Epithelial cell of proximal tubule (primary cell): ENCODE data around the gene GFRA4. TPM values are rescaled to one million over a fixed set of nuclear protein-coding genes. Genes with fewer than 3 reads are reported as not detected.

ENCODE experiments used
- DNase-seq: peaks from one replicate; pipeline ENCODE4 v3.0.0-alpha.2; 2011; ENCODE audit warnings: low read depth
- H3K4me3 ChIP-seq: 2 replicates; pipeline ENCODE4 v1.5.1; 2011; ENCODE audit warnings: low read depth, mild to moderate bottlenecking, low read length
- total RNA-seq: library from RNA; depleted of rRNA; stranded (reverse); fragments of >200 nt; gene quantifications from 2 replicates; pipeline ENCODE4 v1.2.3, GENCODE V29; 2015
- TF ChIP-seq, protein P1 (sequence below): conservative IDR thresholded peaks from 2 replicates; pipeline ENCODE4 v1.5.1; 2012; ENCODE audit warnings: low read depth, mild to moderate bottlenecking, low read length

GFRA4 gene
- total RNA-seq, 1 donor from 2014 or later = not detected

DNA sequence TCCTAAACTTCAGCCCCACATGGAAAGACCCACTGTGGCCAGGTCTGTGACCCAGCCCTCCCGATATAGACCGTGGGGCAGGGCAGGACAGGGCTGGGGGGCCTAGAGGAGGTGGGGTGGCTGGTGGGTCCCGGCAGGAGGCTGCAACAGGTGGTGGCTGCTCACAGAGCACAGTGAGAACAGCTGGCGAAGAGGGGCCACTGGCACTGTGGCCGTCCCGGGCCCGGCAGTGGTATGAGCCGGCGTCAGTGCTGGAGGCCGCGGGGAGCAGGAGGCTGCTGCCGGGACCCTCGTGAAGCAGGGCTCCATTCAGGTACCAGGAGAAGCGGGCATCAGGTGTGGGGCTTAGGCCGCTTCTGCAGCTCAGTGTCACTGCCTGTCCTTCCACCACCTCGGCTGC is 35.8 kb upstream of the GFRA4 start:
- no peak overlapping the region for H3K4me3 ChIP-seq

DNA sequence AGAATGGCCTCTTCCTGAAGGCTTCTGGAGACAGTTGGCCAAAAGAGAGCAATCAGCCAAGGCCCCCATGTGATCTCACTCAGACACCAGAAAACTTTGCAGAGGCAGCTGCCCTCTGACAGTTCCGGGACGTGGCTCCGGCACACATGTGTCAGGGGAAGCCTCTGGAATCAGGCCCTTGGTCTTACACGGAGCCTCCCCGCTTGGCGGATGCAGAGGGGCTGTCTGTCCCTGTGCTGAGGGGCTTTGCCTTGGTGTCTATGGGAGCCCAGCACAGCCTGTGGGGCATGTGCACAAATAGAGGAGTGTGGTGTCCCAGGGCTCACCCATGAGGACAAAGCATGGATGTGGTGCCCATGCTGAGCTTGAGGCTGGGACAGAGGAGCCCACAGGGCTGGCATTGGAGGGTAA is 35.4 kb upstream of the GFRA4 start:
- no peak overlapping the region for H3K4me3 ChIP-seq
- TF ChIP-seq, protein P1, sequence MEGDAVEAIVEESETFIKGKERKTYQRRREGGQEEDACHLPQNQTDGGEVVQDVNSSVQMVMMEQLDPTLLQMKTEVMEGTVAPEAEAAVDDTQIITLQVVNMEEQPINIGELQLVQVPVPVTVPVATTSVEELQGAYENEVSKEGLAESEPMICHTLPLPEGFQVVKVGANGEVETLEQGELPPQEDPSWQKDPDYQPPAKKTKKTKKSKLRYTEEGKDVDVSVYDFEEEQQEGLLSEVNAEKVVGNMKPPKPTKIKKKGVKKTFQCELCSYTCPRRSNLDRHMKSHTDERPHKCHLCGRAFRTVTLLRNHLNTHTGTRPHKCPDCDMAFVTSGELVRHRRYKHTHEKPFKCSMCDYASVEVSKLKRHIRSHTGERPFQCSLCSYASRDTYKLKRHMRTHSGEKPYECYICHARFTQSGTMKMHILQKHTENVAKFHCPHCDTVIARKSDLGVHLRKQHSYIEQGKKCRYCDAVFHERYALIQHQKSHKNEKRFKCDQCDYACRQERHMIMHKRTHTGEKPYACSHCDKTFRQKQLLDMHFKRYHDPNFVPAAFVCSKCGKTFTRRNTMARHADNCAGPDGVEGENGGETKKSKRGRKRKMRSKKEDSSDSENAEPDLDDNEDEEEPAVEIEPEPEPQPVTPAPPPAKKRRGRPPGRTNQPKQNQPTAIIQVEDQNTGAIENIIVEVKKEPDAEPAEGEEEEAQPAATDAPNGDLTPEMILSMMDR = no peak
- DNase-seq = no peak

More for the DNA sequence above, 35.8 kb upstream of the GFRA4 start:
- TF ChIP-seq, protein P1 = no peak
- DNase-seq = no peak

DNA sequence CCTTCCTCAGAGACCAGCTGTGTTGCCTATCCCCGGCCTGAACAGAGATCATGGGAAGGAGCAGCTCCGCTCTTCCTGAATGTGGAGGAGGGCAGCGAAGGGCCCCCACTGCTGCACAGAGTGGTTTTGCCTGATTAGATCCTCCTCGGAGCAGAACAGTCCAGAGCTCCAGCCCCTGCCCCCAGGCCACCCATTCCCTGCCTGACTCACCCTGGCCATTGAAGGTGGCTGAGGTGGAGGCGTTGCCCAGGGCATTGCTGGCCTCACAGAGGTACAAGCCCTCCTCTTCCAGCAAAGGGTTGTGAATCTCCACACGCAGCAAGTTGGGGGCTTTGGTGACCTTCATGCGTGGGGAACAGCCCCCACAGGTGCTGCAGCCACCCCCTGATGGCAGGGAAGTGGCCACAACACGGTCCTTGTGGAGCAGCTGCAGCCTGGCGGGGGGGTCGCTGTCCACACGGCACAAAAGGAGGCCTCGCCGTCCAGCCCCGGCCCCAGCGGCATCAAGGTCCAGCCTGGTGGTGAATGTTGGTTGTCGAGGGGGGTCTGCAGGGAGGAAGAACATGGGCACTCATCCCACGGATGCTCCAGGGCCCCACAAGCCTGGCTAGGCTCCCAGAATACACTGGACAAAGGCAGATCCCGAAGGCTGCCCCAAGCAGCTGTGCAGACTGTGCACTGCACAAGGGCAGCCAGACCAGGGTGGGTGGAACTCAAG is 34.5 kb upstream of the GFRA4 start:
- no peak overlapping the region for H3K4me3 ChIP-seq
- DNase-seq = no peak
- TF ChIP-seq, protein P1 = no peak

DNA sequence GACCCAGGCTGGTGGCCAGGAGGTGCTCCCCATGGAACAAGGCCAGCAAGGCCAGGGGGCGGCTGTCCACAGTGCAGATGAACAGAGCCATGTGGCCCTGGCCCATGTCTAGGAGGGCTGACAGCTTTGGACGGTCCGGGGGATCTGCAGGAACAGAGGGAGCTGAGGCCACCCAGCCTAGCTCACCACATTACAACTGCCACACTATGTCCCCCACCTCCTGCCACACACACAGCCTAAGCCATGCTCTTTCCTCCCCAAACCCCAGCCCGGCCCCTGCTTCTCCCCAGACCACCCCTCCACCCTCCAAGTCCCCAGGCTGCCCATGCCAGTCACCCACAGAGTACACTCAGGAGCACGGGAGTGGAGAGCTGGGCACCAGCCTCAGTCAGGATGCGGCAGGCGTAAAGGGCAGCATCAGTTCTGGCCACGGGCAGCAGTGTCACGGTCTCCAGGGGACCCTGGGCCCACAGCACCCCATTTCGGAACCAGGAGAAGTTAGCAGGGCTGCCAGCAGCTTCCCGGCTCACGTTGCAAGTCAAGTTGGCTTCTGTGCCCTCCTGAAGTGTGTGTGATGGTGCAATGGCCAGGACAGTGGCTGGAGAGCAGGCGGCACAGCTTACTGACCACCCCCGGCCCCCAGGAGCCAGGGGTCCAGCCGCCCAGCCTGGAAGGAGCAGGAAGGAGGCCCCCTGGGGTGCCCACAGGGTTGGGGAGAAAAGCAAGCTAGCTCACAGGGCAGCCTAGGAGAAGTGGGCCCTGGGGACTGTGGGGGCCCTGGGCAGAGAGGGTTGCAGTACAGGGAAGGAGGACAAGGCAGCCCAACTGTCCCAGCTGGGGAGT is 33.8 kb upstream of the GFRA4 start:
- DNase-seq = no peak
- no peak overlapping the region for H3K4me3 ChIP-seq
- TF ChIP-seq, protein P1 = no peak

DNA sequence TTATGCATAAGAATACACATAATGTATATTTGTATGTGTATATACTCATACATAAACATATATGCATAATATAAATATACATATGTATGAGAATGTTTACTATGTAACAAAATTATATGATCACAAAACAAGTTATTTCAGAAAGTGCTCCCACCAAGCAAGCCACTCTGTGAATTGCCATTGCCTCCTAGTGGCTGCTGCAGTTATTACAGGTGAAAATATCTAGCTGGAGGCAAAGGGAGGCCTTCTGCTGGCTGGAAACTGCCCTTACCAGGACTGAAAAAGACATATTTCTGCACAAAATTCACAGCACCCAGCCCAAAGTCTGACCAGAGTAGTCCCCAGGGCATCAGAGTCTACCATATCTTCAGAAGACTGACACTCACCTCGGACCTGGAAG is 33.0 kb upstream of the GFRA4 start:
- no peak overlapping the region for H3K4me3 ChIP-seq
- DNase-seq = no peak
- TF ChIP-seq, protein P1 = peak; percentile 58

DNA sequence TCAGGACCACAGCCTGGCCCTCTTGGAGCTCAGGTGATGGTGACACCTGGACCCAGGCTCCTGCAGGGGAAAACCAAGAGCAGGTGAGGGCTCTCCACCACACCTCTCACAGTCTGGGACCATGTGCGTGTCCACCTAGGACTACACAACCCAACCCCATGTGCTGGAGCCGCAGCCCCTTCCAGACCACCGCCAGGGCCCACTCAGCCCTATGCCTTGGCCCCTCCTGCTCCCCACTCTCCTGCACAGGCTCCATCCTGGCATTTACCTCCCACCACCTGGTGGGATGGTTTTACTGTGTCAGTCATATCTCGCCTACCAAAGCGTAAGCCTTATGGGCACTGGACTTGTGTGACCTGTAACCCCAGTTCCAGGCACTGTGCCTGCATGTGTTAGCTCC is 31.7 kb upstream of the GFRA4 start:
- no peak for DNase-seq
- no peak overlapping the region for H3K4me3 ChIP-seq
- TF ChIP-seq, protein P1 = no peak
